Mesothelial cell of epicardium (in vitro differentiated cells): ENCODE data around the gene KCNJ14. TPM values are rescaled to one million over a fixed set of nuclear protein-coding genes. Genes with fewer than 3 reads are reported as not detected.

ENCODE experiments used
- DNase-seq, 2 experiments: peaks; one replicate each; pipeline ENCODE4 v3.0.0; 2021; ENCODE audit warnings: low spot score in 2 of 2; ENCODE audit not compliant: unreplicated experiment in 2 of 2
- H3K27ac Mint-ChIP-seq: 2 replicates; pipeline ENCODE4 v1.8.0; 2021; ENCODE audit warnings: mixed read lengths
- H3K27me3 Mint-ChIP-seq: 2 replicates; pipeline ENCODE4 v1.8.0; 2021; ENCODE audit warnings: low read depth, mixed read lengths
- H3K36me3 Mint-ChIP-seq: 2 replicates; pipeline ENCODE4 v1.8.0; 2021; ENCODE audit warnings: mixed read lengths
- H3K4me1 Mint-ChIP-seq: 2 replicates; pipeline ENCODE4 v1.8.0; 2021; ENCODE audit warnings: mixed read lengths
- H3K4me3 Mint-ChIP-seq: 2 replicates; pipeline ENCODE4 v1.8.0; 2021; ENCODE audit warnings: mild to moderate bottlenecking, moderate library complexity, mixed read lengths
- H3K9me3 Mint-ChIP-seq: 2 replicates; pipeline ENCODE4 v1.8.0; 2021; ENCODE audit warnings: mixed read lengths
- CTCF ChIP-seq: fragments of 200-600 bp; sonication (generic); IDR thresholded peaks from one replicate; pipeline ENCODE4 v1.5.0; 2021; ENCODE audit warnings: antibody characterized with exemption; ENCODE audit not compliant: unreplicated experiment
- total RNA-seq: library from RNA; stranded (reverse); gene quantifications from 3 replicates; pipeline ENCODE4 v1.2.1, GENCODE V29; 2021

The KCNJ14 gene
- total RNA-seq, 1 donor from 2014 or later, result 2.7 TPM

DNA sequence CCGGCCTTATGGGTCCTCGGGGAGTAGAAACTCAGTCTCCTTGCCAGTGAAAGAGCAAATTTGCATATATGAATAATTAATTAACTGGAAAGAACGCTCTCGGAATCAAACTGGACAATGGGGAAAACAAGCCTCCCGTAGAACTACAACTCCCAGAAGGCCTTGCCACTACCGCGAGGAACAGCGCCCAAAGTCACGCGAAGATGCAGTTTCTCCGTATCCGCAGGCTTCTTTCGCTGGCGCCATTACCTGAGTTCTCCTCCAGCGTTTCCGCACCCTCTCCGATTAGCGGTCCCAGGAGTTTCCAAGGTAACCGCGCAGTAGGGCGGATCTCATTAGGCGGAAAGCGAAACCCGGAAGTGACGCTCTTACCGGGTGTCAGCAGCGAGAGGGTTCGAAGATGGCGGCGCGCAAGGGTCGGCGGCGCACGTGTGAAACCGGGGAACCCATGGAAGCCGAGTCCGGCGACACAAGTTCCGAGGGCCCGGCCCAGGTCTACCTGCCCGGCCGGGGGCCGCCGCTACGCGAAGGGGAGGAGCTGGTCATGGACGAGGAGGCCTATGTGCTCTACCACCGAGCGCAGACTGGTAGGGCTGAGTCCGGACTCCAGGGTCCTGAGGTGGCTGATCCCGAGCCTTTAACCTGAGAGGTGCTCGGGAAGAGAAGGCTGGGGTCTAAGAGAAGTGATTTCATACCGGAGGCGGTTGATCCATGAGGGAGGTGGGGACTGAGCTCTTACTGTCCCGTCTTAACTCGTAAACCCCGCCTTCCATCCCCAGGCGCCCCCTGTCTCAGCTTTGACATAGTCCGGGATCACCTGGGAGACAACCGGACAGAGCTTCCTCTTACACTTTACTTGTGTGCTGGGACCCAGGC is 9.5 kb upstream of the KCNJ14 start, which contains the start of gene GRWD1:
TSS of gene GRWD1 (plus strand) at position 378 of the 876 bp plus-strand sequence. CDS start at position 401, 23 bp downstream.
- no peak for TF ChIP-seq CTCF
- Mint-ChIP-seq H3K9me3 (no peaks in the 10 kb centered on the region), H3K4me3 (peak within 1 kb of the TSS; percentile 92), H3K27me3 (no peaks in the 10 kb centered on the region), H3K27ac (peak within 1 kb of the TSS; percentile 85), H3K36me3 (peaks cover 17% of the 10 kb centered on the region), H3K4me1 (peaks cover 16% of the 10 kb centered on the region)
- peak; percentile 82 to 85 for DNase-seq

- TF ChIP-seq CTCF, result no peak
- Mint-ChIP-seq H3K4me3 (peak overlapping the region; percentile 92), H3K36me3 (peaks cover 17% of the 10 kb centered on the region), H3K4me1 (peaks cover 16% of the 10 kb centered on the region), H3K9me3 (no peaks in the 10 kb centered on the region), H3K27me3 (no peaks in the 10 kb centered on the region), H3K27ac (peak overlapping the region; percentile 85)
- DNase-seq, result no peak
These were observed 8.8 kb upstream of the KCNJ14 start for GRCh38 chr19:48446579-48446978.

DNA sequence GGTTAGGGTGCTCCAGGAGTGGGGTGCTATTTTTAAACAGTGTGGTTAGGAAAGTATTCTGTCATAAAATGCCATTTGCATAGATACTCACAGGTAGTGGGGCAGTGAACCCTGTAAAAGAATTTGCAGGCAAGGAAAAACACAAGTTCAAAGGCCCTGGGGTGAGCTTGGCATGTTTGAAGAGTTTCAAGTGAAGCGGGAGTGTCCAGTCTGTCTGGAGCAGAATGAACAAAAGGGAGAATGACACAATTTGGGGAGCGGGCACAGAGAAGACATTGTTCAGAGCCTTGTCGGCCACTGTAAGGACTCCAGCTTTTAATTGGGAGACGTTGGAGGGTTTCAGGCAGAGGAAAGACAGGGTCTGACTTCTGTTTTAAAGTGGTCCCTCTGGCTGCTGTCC is 6.8 kb upstream of the KCNJ14 start:
- H3K4me3 Mint-ChIP-seq, result no peak overlapping the region
- peaks cover 16% of the 10 kb centered on the region for H3K4me1 Mint-ChIP-seq
- peaks cover 14% of the 10 kb centered on the region for H3K36me3 Mint-ChIP-seq
- no peaks in the 10 kb centered on the region for H3K27me3 Mint-ChIP-seq
- no peak overlapping the region for H3K27ac Mint-ChIP-seq
- TF ChIP-seq CTCF, result no peak
- H3K9me3 Mint-ChIP-seq, result no peaks in the 10 kb centered on the region
- no peak for DNase-seq

DNA sequence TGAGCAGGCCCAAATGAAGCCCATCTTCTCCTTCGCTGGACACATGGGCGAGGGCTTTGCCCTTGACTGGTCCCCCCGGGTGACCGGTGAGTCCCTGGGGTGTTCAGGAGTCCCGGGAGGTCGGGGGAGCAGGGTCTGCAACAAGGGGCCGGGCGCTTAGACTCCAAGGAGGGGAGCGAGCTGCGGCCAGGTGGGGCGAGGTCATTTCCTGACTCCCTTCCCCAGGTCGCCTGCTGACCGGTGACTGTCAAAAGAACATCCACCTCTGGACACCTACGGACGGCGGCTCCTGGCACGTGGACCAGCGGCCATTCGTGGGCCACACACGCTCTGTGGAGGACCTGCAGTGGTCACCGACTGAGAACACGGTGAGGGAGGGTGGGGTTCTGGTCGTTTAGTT is 4.9 kb upstream of the KCNJ14 start:
- Mint-ChIP-seq H3K4me1 (peaks cover 6% of the 10 kb centered on the region), H3K27ac (no peak overlapping the region), H3K4me3 (no peak overlapping the region), H3K9me3 (no peaks in the 10 kb centered on the region), H3K27me3 (no peaks in the 10 kb centered on the region), H3K36me3 (peaks cover 17% of the 10 kb centered on the region)
- DNase-seq, result no peak
- TF ChIP-seq CTCF, result no peak

- Mint-ChIP-seq H3K27ac (no peak overlapping the region), H3K4me3 (no peak overlapping the region), H3K36me3 (peaks cover 17% of the 10 kb centered on the region), H3K4me1 (peaks cover 6% of the 10 kb centered on the region), H3K27me3 (no peaks in the 10 kb centered on the region), H3K9me3 (no peaks in the 10 kb centered on the region)
- no peak for DNase-seq
- no peak for TF ChIP-seq CTCF
These were observed 4.5 kb upstream of the KCNJ14 start for GRCh38 chr19:48450863-48451262.
